Lower leg skin (tissue), 4 donors: ENCODE measurements around the gene HES6. TPM values are rescaled to one million over a fixed set of nuclear protein-coding genes. Genes with fewer than 3 reads are reported as not detected.
A peak's percentile ranks its signal among the peaks of the same experiment; 100 is the strongest.

Experiments used
- DNase-seq, 2 donors: peaks; one replicate each; pipeline ENCODE4 v3.0.0-alpha.2; 2019; ENCODE audit warnings: low spot score in 2 of 2
- H3K4me3 ChIP-seq: fragments of 200-600 bp; sonication (generic); 2 replicates; pipeline ENCODE4 v1.5.1; 2017; ENCODE audit warnings: mild to moderate bottlenecking, low read depth; ENCODE audit not compliant: poor library complexity, severe bottlenecking
- CTCF ChIP-seq, 3 donors: fragments of 450-650 bp; IDR thresholded peaks; one replicate each; pipeline ENCODE4 v1.5.1; 2016; ENCODE audit warnings: antibody characterized with exemption in 3 of 3, mild to moderate bottlenecking in 3 of 3, moderate library complexity in 2 of 3
- POLR2A ChIP-seq, 2 donors: fragments of 450-650 bp; IDR thresholded peaks; one replicate each; pipeline ENCODE4 v1.6.1; 2016 to 2017; ENCODE audit warnings: antibody characterized with exemption in 2 of 2, mild to moderate bottlenecking in 1 of 2, moderate library complexity in 1 of 2
- WGBS, 2 donors: methylation state at CpG; one replicate each; pipeline ENCODE4 v1.1.5; 2018; 5-methylcytosine and 5-hydroxymethylcytosine counted together
- intact Hi-C: fragments of 100-400 bp; cut with DNase I; formaldehyde crosslinking; loops from one replicate; pipeline ENCODE4 v1.15.0; 2023; ENCODE audit warnings: low total_unique reads
- total RNA-seq, 4 donors: library from RNA; depleted of rRNA; stranded (reverse); fragments of >200 nt; gene quantifications; one replicate each; pipeline ENCODE4 v1.1.0, GENCODE V29; 2016

HES6 gene
- total RNA-seq, 4 donors from 2014 or later = 1.3 to 5.8 (median 3.1) TPM

GRCh38 chr2:238225911-238226697 is 13.7 kb downstream of the HES6 start:
- DNase-seq = peak in 1 of 2 donors; percentile 83
- no peak overlapping the region for H3K4me3 ChIP-seq
- TF ChIP-seq POLR2A (IDR thresholded peaks at IDR 0.05) (no peak), CTCF (IDR thresholded peaks at IDR 0.05) (no peak)
- WGBS, 2 donors = 80 to 83% methylated on average over 33 to 38 of the region's 38 CpGs
- intact Hi-C loops = no loop called here

GRCh38 chr2:238225121-238225520 is 14.7 kb downstream of the HES6 start:
- H3K4me3 ChIP-seq = no peak overlapping the region
- 87 to 92% methylated on average over 13 of the region's 13 CpGs for whole genome bisulfite sequencing, 2 donors
- intact Hi-C loops = no loop called here
- DNase-seq = peak in 1 of 2 donors; percentile 71
- TF ChIP-seq CTCF (IDR thresholded peaks at IDR 0.05) (no peak), POLR2A (IDR thresholded peaks at IDR 0.05) (no peak)

- WGBS, 2 donors = 93 to 94% methylated on average over 29 of the region's 29 CpGs
- peak in 1 of 2 donors; percentile 52 for DNase-seq
These were observed 15.3 kb downstream of the HES6 start for GRCh38 chr2:238224356-238225035.

GRCh38 chr2:238220892-238221521 is 18.8 kb downstream of the HES6 start:
- peak in 1 of 2 donors; percentile 52 for DNase-seq
- 74 to 88% methylated on average over 18 to 22 of the region's 23 CpGs for WGBS, 2 donors
- H3K4me3 ChIP-seq = no peak overlapping the region
- intact Hi-C loops = no loop called here
- TF ChIP-seq CTCF (IDR thresholded peaks at IDR 0.05) (no peak), POLR2A (IDR thresholded peaks at IDR 0.05) (no peak)

More at GRCh38 chr2:238224356-238225035, 15.3 kb downstream of the HES6 start:
- intact Hi-C loops = no loop called here
- TF ChIP-seq POLR2A (IDR thresholded peaks at IDR 0.05) (no peak), CTCF (IDR thresholded peaks at IDR 0.05) (no peak)
- H3K4me3 ChIP-seq = no peak overlapping the region

GRCh38 chr2:238220274-238220891 is 19.5 kb downstream of the HES6 start:
- no peak overlapping the region for H3K4me3 ChIP-seq
- TF ChIP-seq CTCF (IDR thresholded peaks at IDR 0.05) (no peak), POLR2A (IDR thresholded peaks at IDR 0.05) (no peak)
- peak in 1 of 2 donors; percentile 43 for DNase-seq
- WGBS, 2 donors = 80 to 81% methylated on average over 10 of the region's 10 CpGs
- intact Hi-C loops = no loop called here
